HTR-8/SVneo (cell line): ENCODE results near the gene TAS2R39.
"Not testable (repeated sequence)": the region's sequence is repeated elsewhere in the genome, so short reads cannot be mapped to it uniquely, and the experiment has no call there.

Experiments used
- DNase-seq: peaks from one replicate; pipeline ENCODE4 v3.0.0; 2011; ENCODE audit warnings: low spot score, mixed read lengths; ENCODE audit not compliant: insufficient read length
- FAIRE-seq: peaks from 2 replicates; lab custom pipeline; 2011; peaks lifted over from hg19 to GRCh38; lab: Jason Lieb, UNC

Gene TAS2R39

GRCh38 chr7:143183024-143183423 lies at the start of gene TAS2R39:
Gene TAS2R39, plus strand, starts transcription at chr7:143183419. Its CDS starts 0 bp downstream, at chr7:143183419.
- no peak for DNase-seq
- FAIRE-seq = no peak

- DNase-seq (no peak), FAIRE-seq (no peak)
These were observed 36.1 kb upstream of the TAS2R39 start for GRCh38 chr7:143147070-143147469.

GRCh38 chr7:143148050-143148449 lies 35.2 kb upstream of the TAS2R39 start:
- no peak for FAIRE-seq

GRCh38 chr7:143148651-143149050 lies 34.6 kb upstream of the TAS2R39 start:
- no peak for FAIRE-seq

More at GRCh38 chr7:143148050-143148449, 35.2 kb upstream of the TAS2R39 start:
- DNase-seq = no peak

GRCh38 chr7:143150696-143151095 lies 32.5 kb upstream of the TAS2R39 start:
- not testable (repeated sequence) for DNase-seq, FAIRE-seq

More at GRCh38 chr7:143148651-143149050, 34.6 kb upstream of the TAS2R39 start:
- no peak for DNase-seq

GRCh38 chr7:143158617-143159016 lies 24.6 kb upstream of the TAS2R39 start:
- DNase-seq, FAIRE-seq: not testable (repeated sequence)

- FAIRE-seq (no peak), DNase-seq (no peak)
These were observed 11.5 kb upstream of the TAS2R39 start for GRCh38 chr7:143171697-143172096.

GRCh38 chr7:143172354-143172753 lies 10.9 kb upstream of the TAS2R39 start:
- no peak for FAIRE-seq
- no peak for DNase-seq

GRCh38 chr7:143176128-143176527 lies 7.1 kb upstream of the TAS2R39 start:
- FAIRE-seq (no peak), DNase-seq (no peak)

- FAIRE-seq (no peak), DNase-seq (no peak)
These were observed 5.7 kb upstream of the TAS2R39 start for GRCh38 chr7:143177374-143178119.

- not testable (repeated sequence) for DNase-seq, FAIRE-seq
These were observed 2.4 kb upstream of the TAS2R39 start for GRCh38 chr7:143180771-143181170.

GRCh38 chr7:143181349-143181748 lies 1.9 kb upstream of the TAS2R39 start:
- DNase-seq = no peak
- FAIRE-seq = no peak

- DNase-seq (no peak), FAIRE-seq (no peak)
These were observed 2.3 kb downstream of the TAS2R39 start for GRCh38 chr7:143185551-143185950.

GRCh38 chr7:143188994-143189393 lies 5.8 kb downstream of the TAS2R39 start:
- DNase-seq (no peak), FAIRE-seq (no peak)

GRCh38 chr7:143193880-143194279 lies 10.7 kb downstream of the TAS2R39 start:
- FAIRE-seq (no peak), DNase-seq (no peak)

- no peak for FAIRE-seq
- DNase-seq = no peak
These were observed 15.8 kb downstream of the TAS2R39 start for GRCh38 chr7:143199040-143199439.

GRCh38 chr7:143202161-143202560 lies 18.9 kb downstream of the TAS2R39 start:
- no peak for FAIRE-seq
- DNase-seq = no peak

- FAIRE-seq (no peak), DNase-seq (no peak)
These were observed 20.2 kb downstream of the TAS2R39 start for GRCh38 chr7:143203386-143203785.

- FAIRE-seq (no peak), DNase-seq (no peak)
These were observed 22.5 kb downstream of the TAS2R39 start for GRCh38 chr7:143205560-143206293.

GRCh38 chr7:143210541-143210940 lies 27.3 kb downstream of the TAS2R39 start:
- no peak for DNase-seq
- FAIRE-seq = no peak

- DNase-seq = not testable (repeated sequence)
These were observed 30.3 kb downstream of the TAS2R39 start for GRCh38 chr7:143213478-143213877.

More at GRCh38 chr7:143213478-143213877, 30.3 kb downstream of the TAS2R39 start:
- FAIRE-seq = not testable (repeated sequence)
